ENCODE measurements around the gene ANKRD62.

DNA sequence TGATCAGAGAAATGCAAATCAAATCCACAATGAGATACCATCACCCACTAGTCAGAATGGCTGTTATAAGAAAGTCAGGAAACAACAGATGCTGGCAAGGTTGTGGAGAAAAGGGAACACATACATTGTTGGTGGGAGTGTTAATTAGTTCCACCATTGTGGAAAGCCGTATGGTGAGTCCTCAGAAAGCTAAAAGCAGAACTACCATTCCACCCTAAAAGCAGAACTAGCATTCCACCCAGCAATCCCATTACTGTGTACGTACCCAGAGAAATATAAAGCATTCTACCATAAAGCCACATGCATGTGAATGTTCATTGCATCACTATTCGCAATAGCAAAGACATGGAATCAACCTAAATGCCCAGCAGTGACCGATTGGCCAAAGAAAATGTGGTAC is 60.7 kb downstream of the ANKRD62 start:
- TF ChIP-seq, protein P1, sequence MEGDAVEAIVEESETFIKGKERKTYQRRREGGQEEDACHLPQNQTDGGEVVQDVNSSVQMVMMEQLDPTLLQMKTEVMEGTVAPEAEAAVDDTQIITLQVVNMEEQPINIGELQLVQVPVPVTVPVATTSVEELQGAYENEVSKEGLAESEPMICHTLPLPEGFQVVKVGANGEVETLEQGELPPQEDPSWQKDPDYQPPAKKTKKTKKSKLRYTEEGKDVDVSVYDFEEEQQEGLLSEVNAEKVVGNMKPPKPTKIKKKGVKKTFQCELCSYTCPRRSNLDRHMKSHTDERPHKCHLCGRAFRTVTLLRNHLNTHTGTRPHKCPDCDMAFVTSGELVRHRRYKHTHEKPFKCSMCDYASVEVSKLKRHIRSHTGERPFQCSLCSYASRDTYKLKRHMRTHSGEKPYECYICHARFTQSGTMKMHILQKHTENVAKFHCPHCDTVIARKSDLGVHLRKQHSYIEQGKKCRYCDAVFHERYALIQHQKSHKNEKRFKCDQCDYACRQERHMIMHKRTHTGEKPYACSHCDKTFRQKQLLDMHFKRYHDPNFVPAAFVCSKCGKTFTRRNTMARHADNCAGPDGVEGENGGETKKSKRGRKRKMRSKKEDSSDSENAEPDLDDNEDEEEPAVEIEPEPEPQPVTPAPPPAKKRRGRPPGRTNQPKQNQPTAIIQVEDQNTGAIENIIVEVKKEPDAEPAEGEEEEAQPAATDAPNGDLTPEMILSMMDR (IDR thresholded peaks at IDR 0.05; ENCODE audit: low read length), result no peak
- TF ChIP-seq EZH2 (optimal IDR thresholded peaks at IDR 0.05; ENCODE audit: low read depth, low read length), result no peak

All from MM.1S (cell line).